C4-2B (cell line): ENCODE data around the gene ST8SIA5.

Source experiments
- H3K27ac ChIP-seq: fragments of 450-650 bp; 2 replicates; pipeline ENCODE4 v1.5.1; 2017
- CTCF ChIP-seq: fragments of 450-650 bp; conservative IDR thresholded peaks from 2 replicates; pipeline ENCODE4 v1.5.1; 2017; ENCODE audit warnings: mild to moderate bottlenecking
- ZFX ChIP-seq: fragments of 450-650 bp; IDR thresholded peaks from 2 replicates; pipeline ENCODE4 v1.6.1; 2017

ST8SIA5 gene

GRCh38 chr18:46679846-46680598, 76.8 kb downstream of the ST8SIA5 start:
- no peak for TF ChIP-seq ZFX
- TF ChIP-seq CTCF, result no peak
- H3K27ac ChIP-seq, result no peak overlapping the region

- TF ChIP-seq ZFX, result no peak
- no peak for TF ChIP-seq CTCF
- no peak overlapping the region for H3K27ac ChIP-seq
Measured at GRCh38 chr18:46678785-46679399, 78.0 kb downstream of the ST8SIA5 start.

- TF ChIP-seq ZFX (no peak), CTCF (no peak)
- no peak overlapping the region for H3K27ac ChIP-seq
Measured at GRCh38 chr18:46678041-46678440, 78.8 kb downstream of the ST8SIA5 start.

- TF ChIP-seq ZFX (no peak), CTCF (no peak)
- H3K27ac ChIP-seq, result no peak overlapping the region
Measured at GRCh38 chr18:46677611-46678010, 79.2 kb downstream of the ST8SIA5 start.

- TF ChIP-seq CTCF (no peak), ZFX (no peak)
- H3K27ac ChIP-seq, result no peak overlapping the region
Measured at GRCh38 chr18:46676182-46676835, 80.5 kb downstream of the ST8SIA5 start.

GRCh38 chr18:46675112-46675511, 81.7 kb downstream of the ST8SIA5 start:
- no peak overlapping the region for H3K27ac ChIP-seq
- TF ChIP-seq ZFX (no peak), CTCF (no peak)
